LNCAP (cell line): ENCODE results near the gene FCN1.

Experiments used
- CTCF ChIP-seq: fragments of 450-650 bp; IDR thresholded peaks from 2 replicates; pipeline ENCODE4 v1.5.1; 2017; ENCODE audit warnings: mild to moderate bottlenecking

Gene FCN1

GRCh38 chr9:134962973-134963364, 45.3 kb upstream of the FCN1 start:
- TF ChIP-seq CTCF = no peak

DNA sequence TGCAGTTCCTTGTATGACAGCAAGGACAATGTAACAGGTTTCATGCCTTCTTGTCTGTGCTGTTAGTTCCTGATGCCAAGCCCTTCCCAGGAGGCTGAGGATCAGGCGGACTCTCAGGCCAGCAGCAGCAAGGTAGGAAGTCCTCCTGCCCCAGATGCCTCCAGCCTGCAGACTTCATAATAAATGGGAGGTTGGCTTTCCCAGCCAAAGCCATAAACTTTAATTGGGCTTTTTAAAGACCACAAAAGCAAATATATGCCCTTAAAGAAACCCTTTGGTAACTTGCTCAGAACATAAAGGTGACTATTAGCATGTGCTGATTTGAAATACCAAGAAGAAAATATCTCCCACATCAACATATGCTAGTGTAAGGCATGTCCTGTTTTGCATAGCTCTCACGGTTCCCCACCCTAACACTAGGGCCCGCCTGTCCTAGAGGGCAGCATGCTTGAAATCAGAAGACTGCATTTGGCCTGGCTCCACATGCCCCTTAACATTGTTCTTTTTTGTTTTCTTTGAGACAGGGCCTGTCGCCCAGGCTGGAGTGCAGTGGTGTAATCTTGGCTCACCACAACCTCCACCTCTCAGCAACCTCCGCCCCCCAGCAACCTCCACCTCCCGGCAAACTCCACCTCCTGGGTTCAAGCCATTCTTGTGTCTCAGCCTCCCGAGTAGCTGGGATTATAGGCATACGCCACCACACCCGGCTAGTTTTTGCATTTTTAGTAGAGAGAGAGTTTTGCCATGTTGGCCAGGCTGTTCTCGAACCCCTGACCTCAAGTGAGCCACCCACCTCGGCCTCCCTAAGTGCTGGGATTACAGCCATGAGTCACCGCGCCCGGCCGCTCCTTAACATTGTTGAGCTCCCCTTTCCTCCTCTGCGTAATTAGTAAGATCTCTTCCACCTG, 44.6 kb upstream of the FCN1 start:
- TF ChIP-seq CTCF = no peak

GRCh38 chr9:134961331-134962064, 43.8 kb upstream of the FCN1 start:
- no peak for TF ChIP-seq CTCF

DNA sequence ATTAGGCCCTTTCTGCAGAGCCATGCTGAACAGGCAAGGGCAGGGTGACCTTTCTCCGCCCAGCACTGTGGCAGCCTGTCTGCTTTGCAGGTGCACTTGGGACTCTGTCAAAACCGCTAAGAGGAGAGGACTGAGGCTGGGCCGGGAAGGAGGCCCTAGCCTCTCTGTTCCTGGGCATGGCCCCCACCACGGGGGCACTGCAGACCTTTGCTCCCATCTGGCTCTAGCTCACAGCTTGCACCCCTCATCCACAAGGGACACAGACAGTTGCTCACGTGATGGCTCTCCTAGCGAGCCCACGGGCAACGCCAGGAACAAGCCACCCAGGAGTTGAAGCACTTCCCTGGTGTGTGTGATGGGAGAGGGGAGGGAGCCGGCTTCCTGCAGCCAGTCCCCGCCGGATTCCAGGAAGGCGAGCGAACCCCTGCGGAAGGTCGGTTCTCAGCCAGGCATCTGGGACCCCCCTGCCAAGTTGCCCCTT, 43.0 kb upstream of the FCN1 start:
- TF ChIP-seq CTCF = no peak

- no peak for TF ChIP-seq CTCF
Observed at GRCh38 chr9:134959971-134960310, 42.2 kb upstream of the FCN1 start.

GRCh38 chr9:134959126-134959970, 41.6 kb upstream of the FCN1 start:
- no peak for TF ChIP-seq CTCF

DNA sequence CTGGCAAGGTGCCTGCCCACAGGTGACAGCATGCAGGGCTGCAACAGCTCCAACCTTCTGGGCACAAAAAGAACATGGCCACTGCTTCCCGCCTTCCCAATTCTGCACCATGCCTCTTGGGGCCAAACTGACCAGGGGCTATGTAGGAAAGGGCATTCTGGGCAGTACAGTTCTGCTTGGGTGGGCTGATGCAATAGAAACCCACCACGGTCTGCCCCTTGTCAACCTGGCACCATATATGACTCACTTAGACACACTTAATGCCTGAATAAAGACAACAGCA, 40.2 kb upstream of the FCN1 start:
- no peak for TF ChIP-seq CTCF
